ENCODE data around the gene GPR35. TPM values are rescaled to one million over a fixed set of nuclear protein-coding genes. Genes with fewer than 3 reads are reported as not detected.

The GPR35 gene
- total RNA-seq, 1 donor from 2014 or later, result 1.6 TPM

- Mint-ChIP-seq H3K36me3 (ENCODE audit: low read depth) (peaks cover 37% of the 10 kb centered on the region), H3K9me3 (no peaks in the 10 kb centered on the region), H3K4me3 (no peak overlapping the region), H3K4me1 (no peaks in the 10 kb centered on the region), H3K27me3 (no peaks in the 10 kb centered on the region), H3K27ac (no peak overlapping the region)
- no peak for ATAC-seq (ENCODE audit: low read depth)
- ChIA-PET POLR2A (no interaction called here), CTCF (no interaction called here)
- intact Hi-C loops (cut with micrococcal nuclease), result no loop called here
- TF ChIP-seq CTCF (IDR thresholded peaks at IDR 0.05), result no peak
- no peak for DNase-seq
Observed at GRCh38 chr2:240599141-240599583, 26.1 kb upstream of the GPR35 start.

GRCh38 chr2:240600451-240600961 is 24.8 kb upstream of the GPR35 start:
- Mint-ChIP-seq H3K27ac (no peak overlapping the region), H3K4me1 (no peaks in the 10 kb centered on the region), H3K9me3 (no peaks in the 10 kb centered on the region), H3K27me3 (no peaks in the 10 kb centered on the region), H3K4me3 (no peak overlapping the region), H3K36me3 (ENCODE audit: low read depth) (peaks cover 37% of the 10 kb centered on the region)
- ChIA-PET CTCF (no interaction called here), POLR2A (no interaction called here)
- ATAC-seq (ENCODE audit: low read depth), result no peak
- DNase-seq, result no peak
- TF ChIP-seq CTCF (IDR thresholded peaks at IDR 0.05), result no peak
- intact Hi-C loops (cut with micrococcal nuclease), result no loop called here

- no peaks in the 10 kb centered on the region for H3K9me3 Mint-ChIP-seq
- no peaks in the 10 kb centered on the region for H3K27me3 Mint-ChIP-seq
- H3K27ac Mint-ChIP-seq, result no peak overlapping the region
- H3K36me3 Mint-ChIP-seq (ENCODE audit: low read depth), result peaks cover 31% of the 10 kb centered on the region
- TF ChIP-seq CTCF (IDR thresholded peaks at IDR 0.05), result no peak
- ATAC-seq (ENCODE audit: low read depth) (no peak), DNase-seq (no peak)
- POLR2A ChIA-PET, result no interaction called here
- intact Hi-C loops (cut with micrococcal nuclease), result no loop called here
- CTCF ChIA-PET, result no interaction called here
- no peak overlapping the region for H3K4me3 Mint-ChIP-seq
- no peaks in the 10 kb centered on the region for H3K4me1 Mint-ChIP-seq
Observed at GRCh38 chr2:240601061-240601830, 24.0 kb upstream of the GPR35 start.

- Mint-ChIP-seq H3K4me1 (no peaks in the 10 kb centered on the region), H3K9me3 (no peaks in the 10 kb centered on the region), H3K4me3 (no peak overlapping the region), H3K36me3 (ENCODE audit: low read depth) (peaks cover 31% of the 10 kb centered on the region), H3K27ac (no peak overlapping the region), H3K27me3 (no peaks in the 10 kb centered on the region)
- TF ChIP-seq CTCF (IDR thresholded peaks at IDR 0.05), result no peak
- intact Hi-C loops (cut with micrococcal nuclease), result no loop called here
- CTCF ChIA-PET, result no interaction called here
- ATAC-seq (ENCODE audit: low read depth) (no peak), DNase-seq (no peak)
- POLR2A ChIA-PET, result no interaction called here
Observed at GRCh38 chr2:240601831-240602160, 23.5 kb upstream of the GPR35 start.

- DNase-seq, result no peak
- no peak for TF ChIP-seq CTCF (IDR thresholded peaks at IDR 0.05)
- Mint-ChIP-seq H3K36me3 (ENCODE audit: low read depth) (peaks cover 31% of the 10 kb centered on the region), H3K4me3 (no peak overlapping the region), H3K27ac (no peak overlapping the region), H3K27me3 (no peaks in the 10 kb centered on the region), H3K4me1 (no peaks in the 10 kb centered on the region), H3K9me3 (no peaks in the 10 kb centered on the region)
- ATAC-seq (ENCODE audit: low read depth), result no peak
- POLR2A ChIA-PET, result no interaction called here
- intact Hi-C loops (cut with micrococcal nuclease), result no loop called here
- CTCF ChIA-PET, result no interaction called here
Observed at GRCh38 chr2:240602266-240603050, 22.8 kb upstream of the GPR35 start.
